ENCODE data around the gene KY. TPM values are rescaled to one million over a fixed set of nuclear protein-coding genes. Genes with fewer than 3 reads are reported as not detected.

KY gene
- total and polyA plus RNA-seq, 10 of the 15 experiments (the other 5 are each of a cell fraction or from before 2014, with no cell fraction given): 0.04 to 0.11 TPM; not detected in 8

DNA sequence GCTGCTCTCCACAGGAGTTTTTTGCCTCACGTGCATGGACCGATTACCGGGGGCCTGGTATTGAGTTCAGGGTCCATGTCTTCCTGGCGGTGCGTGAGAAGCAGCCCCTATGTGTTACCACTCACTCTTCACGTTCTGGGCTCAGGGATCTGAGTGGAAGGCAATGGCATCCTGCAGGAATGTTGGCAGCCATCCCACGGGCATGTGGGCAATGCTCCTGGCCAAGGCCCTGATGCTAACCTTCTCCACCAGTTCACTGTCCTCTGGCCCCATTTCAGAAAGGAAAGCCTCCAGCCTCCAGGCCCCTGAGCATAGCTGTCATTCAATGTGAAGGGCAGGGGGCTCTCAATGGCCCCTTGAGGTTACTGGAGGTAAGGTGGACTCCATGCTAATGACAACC is 43.0 kb upstream of the KY start:
- no peaks in the 10 kb centered on the region for H3K36me3 ChIP-seq (ENCODE audit: control insufficient read depth in 2 of 2, insufficient read depth in 2 of 2, low read length in 1 of 2)
- DNase-seq (ENCODE audit: low read depth, low spot score) (no peak), ATAC-seq (no peak), FAIRE-seq (no peak)
- no TSS peak for BruUV-seq (replicated peaks)
- no peaks in the 10 kb centered on the region for H3K9me3 ChIP-seq (replicated peaks; ENCODE audit: control insufficient read depth, insufficient read depth, low read length)
- no peaks in the 10 kb centered on the region for H3K79me2 ChIP-seq (ENCODE audit: control insufficient read depth, insufficient read depth, low read length)
- H4K20me1 ChIP-seq (ENCODE audit: control insufficient read depth, insufficient read depth): no peaks in the 10 kb centered on the region
- POLR2A ChIA-PET: no interaction called here
- CTCF ChIA-PET: interaction anchor here (0.5 to 0.9 kb wide), 2 partner anchors 15 to 264 kb away, joined by 3 read pairs; no protein-coding TSS in a partner anchor
- H3K27me3 ChIP-seq (replicated peaks in 1 of 2; ENCODE audit: control insufficient read depth in 2 of 2, insufficient read depth in 2 of 2, low read length in 1 of 2): peaks cover 0 to 2% of the 10 kb centered on the region in 2 experiments; a peak in 2 of 4 replicates
- in situ Hi-C loops (cut with MboI) (no loop called here), intact Hi-C loops (cut with micrococcal nuclease; ENCODE audit: unreplicated experiment) (no loop called here)
- no peak overlapping the region for H3K4me3 ChIP-seq
- RAD21 ChIA-PET (ENCODE audit: unreplicated experiment): no interaction called here
- H3K4me2 ChIP-seq (ENCODE audit: control insufficient read depth, insufficient read depth): no peak overlapping the region
- no peak overlapping the region for H3K9ac ChIP-seq (ENCODE audit: control insufficient read depth, insufficient read depth, low read length)
- H3K4me1 ChIP-seq (ENCODE audit: control insufficient read depth, insufficient read depth, low read length): no peaks in the 10 kb centered on the region
- no peak for TF ChIP-seq NBN (IDR thresholded peaks at IDR 0.05)
- no peak for TF ChIP-seq SREBF1 (IDR thresholded peaks at IDR 0.05; ENCODE audit: low read length)
- no peak for TF ChIP-seq ETV6 (conservative IDR thresholded peaks at IDR 0.05 in 1 of 2, IDR thresholded peaks at IDR 0.05 in 1 of 2; ENCODE audit: borderline replicate concordance in 1 of 2, low read depth in 1 of 2)
- TF ChIP-seq POLR2AphosphoS2 (IDR thresholded peaks at IDR 0.05; ENCODE audit: low read depth, low read length): no peak
- TF ChIP-seq POLR2AphosphoS5 (IDR thresholded peaks at IDR 0.05; ENCODE audit: low read length): no peak
- TF ChIP-seq CHD4 (IDR thresholded peaks at IDR 0.05): no peak
- TF ChIP-seq CEBPB (IDR thresholded peaks at IDR 0.05; ENCODE audit: borderline replicate concordance in 1 of 2, low read depth in 2 of 2, low read length in 2 of 2): no peak
- no peak for TF ChIP-seq MEF2B (IDR thresholded peaks at IDR 0.05; ENCODE audit: partially characterized antibody, poor library complexity, severe bottlenecking)
- H3K27ac ChIP-seq (ENCODE audit: control insufficient read depth, insufficient read depth): no peak overlapping the region
- 47% methylated on average over 7 of the region's 7 CpGs for WGBS (ENCODE audit: insufficient coverage, insufficient replicate concordance, low lambda C conversion rate, missing lambda C conversion rate)
- H2AFZ ChIP-seq (ENCODE audit: control insufficient read depth, low read depth, low read length): no peak overlapping the region
- SMC1A ChIA-PET (ENCODE audit: uncharacterized antibody, unreplicated experiment): no interaction called here

DNA sequence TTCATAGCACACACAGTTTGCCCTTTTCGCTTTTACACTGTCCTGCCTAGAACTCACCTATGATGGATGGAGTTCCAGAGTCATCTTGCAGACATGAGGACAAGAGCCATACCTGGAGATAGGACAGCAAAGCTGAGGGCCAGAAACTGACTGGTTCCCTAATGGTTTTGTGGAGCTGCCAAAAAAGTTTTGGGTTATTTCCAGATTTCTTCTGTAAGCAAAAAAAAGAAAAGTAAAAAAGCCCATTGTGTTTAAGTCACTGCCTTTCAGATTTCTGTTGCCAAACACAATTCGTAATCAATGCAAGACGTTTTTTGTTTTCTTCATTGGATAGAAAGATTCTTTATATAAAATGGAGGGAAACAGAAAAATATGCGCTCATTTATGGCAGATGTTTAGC is 42.4 kb upstream of the KY start:
- H3K79me2 ChIP-seq (ENCODE audit: control insufficient read depth, insufficient read depth, low read length): no peaks in the 10 kb centered on the region
- no peak overlapping the region for H3K4me2 ChIP-seq (ENCODE audit: control insufficient read depth, insufficient read depth)
- H3K9me3 ChIP-seq (replicated peaks; ENCODE audit: control insufficient read depth, insufficient read depth, low read length): no peaks in the 10 kb centered on the region
- no peaks in the 10 kb centered on the region for H4K20me1 ChIP-seq (ENCODE audit: control insufficient read depth, insufficient read depth)
- FAIRE-seq (no peak), ATAC-seq (no peak), DNase-seq (ENCODE audit: low read depth, low spot score) (no peak)
- in situ Hi-C loops (cut with MboI): no loop called here
- H3K36me3 ChIP-seq (ENCODE audit: control insufficient read depth in 2 of 2, insufficient read depth in 2 of 2, low read length in 1 of 2): no peaks in the 10 kb centered on the region
- H3K27ac ChIP-seq (ENCODE audit: control insufficient read depth, insufficient read depth): no peak overlapping the region
- H3K4me3 ChIP-seq: no peak overlapping the region
- peaks cover 0 to 2% of the 10 kb centered on the region in 2 experiments; a peak in 2 of 4 replicates for H3K27me3 ChIP-seq (replicated peaks in 1 of 2; ENCODE audit: control insufficient read depth in 2 of 2, insufficient read depth in 2 of 2, low read length in 1 of 2)
- H3K9ac ChIP-seq (ENCODE audit: control insufficient read depth, insufficient read depth, low read length): no peak overlapping the region
- CTCF ChIA-PET: interaction anchor here (0.5 to 0.9 kb wide), 2 partner anchors 15 to 265 kb away, joined by 3 read pairs; no protein-coding TSS in a partner anchor
- SMC1A ChIA-PET (ENCODE audit: uncharacterized antibody, unreplicated experiment): no interaction called here
- POLR2A ChIA-PET: no interaction called here
- RAD21 ChIA-PET (ENCODE audit: unreplicated experiment): no interaction called here
- H2AFZ ChIP-seq (ENCODE audit: control insufficient read depth, low read depth, low read length): no peak overlapping the region
- intact Hi-C loops (cut with micrococcal nuclease; ENCODE audit: unreplicated experiment): no loop called here
- no peaks in the 10 kb centered on the region for H3K4me1 ChIP-seq (ENCODE audit: control insufficient read depth, insufficient read depth, low read length)
- no TSS peak for BruUV-seq (replicated peaks)
- 32% methylated on average over 4 of the region's 4 CpGs for WGBS (ENCODE audit: insufficient coverage, insufficient replicate concordance, low lambda C conversion rate, missing lambda C conversion rate)
- TF ChIP-seq ZBTB4 (CRISPR knock-in tag; IDR thresholded peaks at IDR 0.05) (no peak), RAD51 (IDR thresholded peaks at IDR 0.05) (no peak), SUPT20H (IDR thresholded peaks at IDR 0.05; ENCODE audit: borderline replicate concordance, control insufficient read depth, low read depth, low read length) (no peak), EED (IDR thresholded peaks at IDR 0.05; ENCODE audit: low read depth) (no peak), CREB1 (IDR thresholded peaks at IDR 0.05; ENCODE audit: low read depth) (no peak), NR2F1 (conservative IDR thresholded peaks at IDR 0.05) (no peak), RELA (IDR thresholded peaks at IDR 0.05; ENCODE audit: borderline replicate concordance, partially characterized antibody) (no peak)
